ENCODE measurements around the gene ROR1.

GRCh38 chr1:63743781-63744180, 30.0 kb upstream of the ROR1 start:
- TF ChIP-seq, protein P1, sequence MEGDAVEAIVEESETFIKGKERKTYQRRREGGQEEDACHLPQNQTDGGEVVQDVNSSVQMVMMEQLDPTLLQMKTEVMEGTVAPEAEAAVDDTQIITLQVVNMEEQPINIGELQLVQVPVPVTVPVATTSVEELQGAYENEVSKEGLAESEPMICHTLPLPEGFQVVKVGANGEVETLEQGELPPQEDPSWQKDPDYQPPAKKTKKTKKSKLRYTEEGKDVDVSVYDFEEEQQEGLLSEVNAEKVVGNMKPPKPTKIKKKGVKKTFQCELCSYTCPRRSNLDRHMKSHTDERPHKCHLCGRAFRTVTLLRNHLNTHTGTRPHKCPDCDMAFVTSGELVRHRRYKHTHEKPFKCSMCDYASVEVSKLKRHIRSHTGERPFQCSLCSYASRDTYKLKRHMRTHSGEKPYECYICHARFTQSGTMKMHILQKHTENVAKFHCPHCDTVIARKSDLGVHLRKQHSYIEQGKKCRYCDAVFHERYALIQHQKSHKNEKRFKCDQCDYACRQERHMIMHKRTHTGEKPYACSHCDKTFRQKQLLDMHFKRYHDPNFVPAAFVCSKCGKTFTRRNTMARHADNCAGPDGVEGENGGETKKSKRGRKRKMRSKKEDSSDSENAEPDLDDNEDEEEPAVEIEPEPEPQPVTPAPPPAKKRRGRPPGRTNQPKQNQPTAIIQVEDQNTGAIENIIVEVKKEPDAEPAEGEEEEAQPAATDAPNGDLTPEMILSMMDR (IDR thresholded peaks at IDR 0.05; ENCODE audit: low read depth, low read length), result no peak
- TF ChIP-seq POLR2A (IDR thresholded peaks at IDR 0.05; ENCODE audit: extremely low read depth, insufficient read length) (no peak), MYC (IDR thresholded peaks at IDR 0.05; ENCODE audit: low read depth, low read length) (no peak)
